HG03469 (cell line): Measurements from ENCODE around the gene TCIRG1.

ENCODE experiments used
- ATAC-seq: cut with Tn5 transposase; IDR thresholded peaks from one replicate; pipeline ENCODE4 v1.9.1; 2021; ENCODE audit warnings: mild to moderate bottlenecking, moderate library complexity, moderate number of reproducible peaks; ENCODE audit not compliant: unreplicated experiment

The TCIRG1 gene

GRCh38 chr11:68004551-68005335, 34.1 kb upstream of the TCIRG1 start:
- no peak for ATAC-seq

- no peak for ATAC-seq
Measured at GRCh38 chr11:68006606-68007166, 32.1 kb upstream of the TCIRG1 start.

DNA sequence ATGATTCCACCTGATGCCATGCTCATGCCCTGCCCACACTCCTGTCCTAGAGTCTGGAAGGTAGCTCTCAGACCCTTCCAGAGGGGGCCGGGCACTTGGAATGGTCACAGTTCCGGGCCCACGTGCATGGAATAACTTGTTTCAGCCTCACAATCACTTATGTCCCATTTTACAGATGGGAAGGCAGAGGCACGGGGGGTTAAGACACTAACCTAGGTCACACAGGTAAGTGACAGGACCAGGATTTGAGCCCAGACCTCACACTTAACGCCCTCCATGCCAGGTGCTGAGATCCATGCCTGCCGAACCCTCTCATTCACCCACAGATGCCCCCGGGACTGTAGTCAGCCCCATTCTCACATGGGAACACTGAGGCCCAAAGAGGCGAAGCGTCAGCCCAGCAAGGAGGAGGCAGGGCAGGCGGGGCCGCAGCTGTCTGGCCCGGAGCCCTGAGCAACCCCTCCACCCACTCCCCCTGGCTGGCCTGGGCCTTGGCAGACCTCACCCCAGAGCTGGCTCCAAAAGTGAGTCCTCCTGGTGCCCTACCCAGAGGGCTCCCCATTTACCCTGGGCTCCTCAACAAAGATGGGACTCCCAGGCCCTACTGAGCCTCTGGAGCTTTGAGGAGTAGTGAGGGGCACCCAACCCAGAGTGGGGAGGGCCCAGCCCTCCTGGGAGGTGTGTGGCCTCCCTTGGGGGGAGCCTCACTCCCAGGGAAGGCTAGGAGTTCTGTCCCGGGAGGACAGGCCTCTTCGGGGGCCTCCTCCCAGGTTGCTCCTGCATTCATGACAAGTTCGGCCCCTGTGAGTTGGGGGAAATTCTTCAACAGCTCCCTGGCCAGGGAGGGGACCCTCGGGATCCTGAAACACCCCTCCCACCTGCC, 31.1 kb upstream of the TCIRG1 start:
- ATAC-seq, result no peak

DNA sequence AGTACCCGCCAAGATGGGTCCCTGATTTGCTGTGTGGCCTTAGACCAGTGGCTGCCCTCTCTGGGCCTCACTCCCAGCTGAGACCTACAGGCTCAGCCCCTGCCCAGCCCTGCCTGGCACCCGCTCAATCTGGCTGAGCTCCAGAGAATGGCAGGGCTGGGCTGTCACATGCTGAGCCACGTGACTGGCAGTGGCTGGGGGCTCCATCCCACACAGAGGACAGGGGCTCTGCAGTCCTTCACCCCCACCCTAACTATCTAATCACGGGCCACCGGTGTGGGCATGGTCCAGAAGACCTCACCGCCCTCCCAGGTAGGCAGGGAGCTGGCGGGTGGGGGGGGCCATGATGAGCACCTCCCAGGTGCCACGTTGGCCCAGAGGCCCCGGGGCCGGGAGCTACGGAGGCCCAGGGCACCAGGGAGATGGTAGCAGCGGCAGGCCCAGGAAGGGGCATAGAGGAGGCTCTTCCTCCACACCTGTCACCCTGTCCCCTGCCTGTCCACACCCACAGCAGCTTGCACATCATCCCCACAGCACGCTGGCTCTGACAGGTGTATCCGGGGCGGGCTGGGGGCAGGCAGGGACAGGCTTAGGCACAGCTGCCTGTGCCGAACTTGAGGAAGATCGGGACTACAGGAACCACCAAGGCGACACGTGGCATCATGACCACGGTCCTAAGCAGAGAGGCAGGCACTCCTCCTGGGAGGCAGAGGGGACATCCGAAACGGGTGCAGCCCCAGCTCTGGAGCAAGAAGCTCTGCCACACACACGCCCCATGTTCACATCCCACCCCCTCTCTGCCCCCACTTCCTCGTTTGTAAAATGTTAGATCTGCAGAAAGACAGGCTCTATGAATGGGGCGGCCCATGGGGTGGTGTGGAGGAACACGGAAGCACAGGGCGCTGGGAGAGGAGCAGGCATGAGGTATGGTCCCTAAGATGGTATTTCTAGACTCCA, 30.2 kb upstream of the TCIRG1 start:
- ATAC-seq, result no peak

- no peak for ATAC-seq
Measured at GRCh38 chr11:68009391-68010089, 29.3 kb upstream of the TCIRG1 start.

DNA sequence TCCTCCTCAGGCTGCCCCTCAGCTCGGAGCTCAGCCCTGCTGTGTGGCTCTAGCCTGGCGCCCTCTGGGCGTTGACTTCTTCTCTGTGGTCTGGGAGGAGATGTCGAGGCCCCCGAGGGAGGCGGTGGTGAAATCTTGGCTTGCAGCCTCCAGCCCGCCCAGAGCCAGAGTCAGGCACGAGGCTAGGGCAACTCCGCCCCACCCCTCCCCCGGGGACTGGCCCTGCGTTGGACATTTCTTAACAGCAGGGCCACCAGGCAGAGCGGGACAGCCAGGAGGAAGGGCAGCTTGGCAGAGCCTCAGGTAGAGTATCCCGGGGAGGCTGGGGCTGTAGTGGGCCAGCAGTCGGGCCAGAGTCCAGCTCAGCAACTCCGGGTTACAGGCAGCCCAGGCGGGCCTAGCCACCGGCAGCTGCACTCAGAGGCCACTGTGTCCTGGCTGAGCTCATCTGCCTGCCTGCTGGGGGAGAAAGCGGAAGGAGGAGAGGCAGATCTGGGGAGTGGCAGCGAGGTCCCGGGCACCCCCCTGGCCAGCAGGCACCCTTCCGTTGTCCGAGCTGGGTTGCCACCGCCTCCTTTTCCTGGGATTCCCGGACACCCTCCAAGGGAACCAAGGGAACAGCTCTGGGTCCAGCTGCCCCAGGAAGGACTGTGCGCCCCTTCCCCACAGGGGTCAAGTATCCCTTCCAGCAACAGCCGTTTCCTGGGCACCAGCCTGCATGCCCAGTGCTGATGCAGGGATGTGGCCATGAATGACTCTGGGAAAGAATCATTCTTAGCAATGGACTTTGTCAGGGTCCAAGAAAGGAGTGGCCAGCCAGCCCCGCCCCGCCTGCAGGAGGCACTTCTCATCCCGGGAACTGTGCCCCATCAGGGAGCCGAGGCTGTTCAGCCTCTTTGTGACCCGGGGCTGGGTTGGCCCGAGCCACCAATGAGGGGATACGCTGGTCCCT, 28.5 kb upstream of the TCIRG1 start, which contains the start of gene ALDH3B1:
Gene ALDH3B1 (plus strand): TSS at position 238 of the 952 bp plus-strand sequence. CDS start 4,971 bp downstream, outside the sequence.
- no peak for ATAC-seq

DNA sequence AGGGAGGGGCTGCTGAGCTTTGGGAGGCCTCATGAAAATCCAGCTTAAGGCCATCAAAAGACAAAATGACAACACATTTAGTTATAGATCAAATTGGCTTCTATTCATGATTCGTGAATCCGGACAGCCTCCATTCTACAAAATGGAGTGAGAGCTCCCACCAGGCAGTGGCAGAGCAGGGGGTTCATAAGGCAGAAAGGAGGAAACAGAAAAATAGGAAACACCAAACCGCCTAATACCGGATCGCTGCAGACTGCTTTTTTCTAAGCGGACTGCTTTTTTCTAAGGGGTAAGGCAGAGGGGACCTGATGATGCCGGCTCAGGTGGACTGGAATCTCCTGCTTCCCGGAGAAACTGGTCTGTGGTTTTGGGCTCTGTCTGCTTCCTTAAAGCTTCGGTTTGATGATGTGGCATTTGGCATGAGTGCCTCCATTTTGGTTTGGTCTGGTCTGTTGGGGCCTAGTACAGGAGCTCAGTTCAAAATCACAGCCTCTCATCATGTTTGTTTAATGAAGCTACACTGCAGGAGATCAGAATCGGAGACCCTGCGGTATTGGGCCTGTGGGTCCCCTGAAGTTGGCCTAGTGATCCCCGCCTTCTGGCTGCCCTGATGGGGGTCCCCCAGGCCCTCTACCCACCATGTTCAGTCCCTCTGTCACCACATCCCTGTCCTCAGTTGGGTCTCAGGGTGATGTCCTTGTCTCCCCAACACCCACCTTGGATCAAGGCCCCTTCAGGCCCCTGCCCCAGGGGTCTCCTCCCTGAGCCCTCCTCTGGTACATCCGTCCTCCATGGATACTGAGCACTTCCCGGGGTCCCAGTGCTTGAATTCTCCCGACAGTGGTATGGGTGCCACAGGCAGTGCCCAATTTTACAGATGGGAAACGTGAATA, 27.5 kb upstream of the TCIRG1 start:
- ATAC-seq, result no peak

DNA sequence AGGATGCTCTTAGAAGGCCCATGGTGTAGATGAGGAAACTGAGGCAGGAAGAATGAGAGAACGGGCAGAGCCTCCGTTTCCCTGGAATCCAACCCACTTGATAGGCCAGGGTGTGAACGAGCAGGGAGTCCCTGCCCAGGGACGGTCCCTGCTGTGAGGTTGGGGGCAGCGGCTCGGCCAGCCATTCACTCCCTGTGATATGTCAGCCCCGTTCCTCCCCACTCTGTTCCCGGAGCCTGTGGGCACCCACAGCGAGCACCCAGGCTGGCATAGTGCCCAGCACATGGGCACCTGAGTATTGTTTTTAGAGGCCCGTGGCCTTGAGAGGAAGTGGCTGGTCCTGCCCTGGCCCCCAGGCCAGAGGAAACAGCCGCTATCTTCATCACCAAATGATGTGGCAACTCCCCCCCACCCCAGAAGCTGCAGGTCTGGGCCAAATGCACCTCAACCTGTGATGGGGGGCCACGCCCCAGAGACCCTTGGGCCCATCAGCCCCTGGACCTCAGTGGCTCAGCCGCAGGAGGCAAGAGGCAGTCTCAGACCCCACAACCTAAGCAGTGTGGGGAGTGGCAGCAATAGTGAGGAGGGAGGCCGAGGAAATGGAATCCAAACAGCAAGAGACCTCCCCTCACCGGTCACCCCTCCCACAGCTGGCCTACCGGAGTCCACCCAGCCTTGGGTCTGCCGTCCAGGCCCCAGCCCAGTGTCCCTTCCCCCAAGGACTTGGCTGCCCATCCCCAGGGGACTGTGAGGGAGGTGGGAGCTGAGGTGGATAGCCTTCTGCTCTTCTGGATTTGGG, 26.6 kb upstream of the TCIRG1 start:
- ATAC-seq, result no peak

DNA sequence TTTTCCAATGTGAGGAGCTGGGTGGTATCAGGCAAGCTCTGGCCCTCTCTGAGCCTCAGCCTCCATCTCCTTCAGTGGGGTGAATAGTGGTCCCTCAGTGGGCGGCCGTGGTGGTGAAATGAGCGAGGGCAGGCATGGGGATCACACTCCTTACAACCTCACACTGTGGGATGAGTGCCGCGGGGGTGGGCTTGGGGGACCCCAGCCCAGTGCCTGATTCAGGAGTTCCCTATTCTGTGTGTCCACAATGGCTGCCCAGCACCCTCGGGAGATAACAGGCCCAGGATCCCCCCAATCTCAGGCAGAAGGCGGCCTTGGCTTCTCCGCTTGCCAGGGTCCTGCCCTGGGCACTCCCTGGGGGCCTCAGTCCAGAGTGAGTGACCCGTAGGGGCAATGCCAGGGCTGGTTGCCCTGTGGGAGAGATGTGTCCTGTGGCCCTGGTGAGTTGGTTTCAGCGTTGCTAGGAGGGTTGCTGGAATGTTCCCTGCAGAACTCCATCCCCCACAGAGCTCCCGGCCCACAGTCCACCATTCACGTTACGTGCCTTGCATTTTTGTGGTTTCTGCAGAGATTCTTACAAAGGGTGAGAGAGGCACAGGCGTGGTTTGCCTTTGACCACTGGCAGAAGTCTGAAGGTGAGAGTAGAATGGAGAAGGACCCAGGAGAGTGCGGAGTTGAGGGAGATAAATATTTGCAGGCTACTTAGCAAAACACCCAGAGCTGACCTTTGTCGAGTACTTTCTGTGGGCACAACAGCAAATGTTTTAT, 25.8 kb upstream of the TCIRG1 start:
- ATAC-seq, result no peak

DNA sequence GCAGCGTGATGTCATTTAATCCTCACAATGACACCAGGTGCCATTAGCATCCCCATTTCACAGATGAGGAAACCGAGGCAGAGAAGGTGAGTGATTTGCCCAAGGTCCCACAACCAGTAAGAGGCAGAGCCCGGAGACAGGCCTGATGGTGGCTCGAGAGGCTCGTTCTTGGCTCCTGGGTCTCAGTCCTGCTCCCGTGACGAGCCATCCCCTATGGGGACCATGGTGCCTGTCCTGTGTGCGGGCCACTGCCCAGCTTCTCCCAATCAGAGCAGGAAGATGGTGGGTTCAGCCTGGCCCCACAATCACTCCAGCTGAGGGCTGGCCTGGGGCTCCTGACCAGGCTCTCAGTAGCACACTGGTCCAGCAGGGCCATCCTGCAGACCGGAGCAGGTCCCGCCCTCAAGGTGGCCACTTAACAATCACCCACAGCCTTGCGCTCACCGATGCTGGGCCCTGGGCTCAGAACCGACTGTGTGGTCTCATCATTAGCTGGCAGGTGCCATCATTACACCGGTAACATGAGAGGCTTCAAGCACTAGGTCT, 25.1 kb upstream of the TCIRG1 start:
- ATAC-seq, result no peak

DNA sequence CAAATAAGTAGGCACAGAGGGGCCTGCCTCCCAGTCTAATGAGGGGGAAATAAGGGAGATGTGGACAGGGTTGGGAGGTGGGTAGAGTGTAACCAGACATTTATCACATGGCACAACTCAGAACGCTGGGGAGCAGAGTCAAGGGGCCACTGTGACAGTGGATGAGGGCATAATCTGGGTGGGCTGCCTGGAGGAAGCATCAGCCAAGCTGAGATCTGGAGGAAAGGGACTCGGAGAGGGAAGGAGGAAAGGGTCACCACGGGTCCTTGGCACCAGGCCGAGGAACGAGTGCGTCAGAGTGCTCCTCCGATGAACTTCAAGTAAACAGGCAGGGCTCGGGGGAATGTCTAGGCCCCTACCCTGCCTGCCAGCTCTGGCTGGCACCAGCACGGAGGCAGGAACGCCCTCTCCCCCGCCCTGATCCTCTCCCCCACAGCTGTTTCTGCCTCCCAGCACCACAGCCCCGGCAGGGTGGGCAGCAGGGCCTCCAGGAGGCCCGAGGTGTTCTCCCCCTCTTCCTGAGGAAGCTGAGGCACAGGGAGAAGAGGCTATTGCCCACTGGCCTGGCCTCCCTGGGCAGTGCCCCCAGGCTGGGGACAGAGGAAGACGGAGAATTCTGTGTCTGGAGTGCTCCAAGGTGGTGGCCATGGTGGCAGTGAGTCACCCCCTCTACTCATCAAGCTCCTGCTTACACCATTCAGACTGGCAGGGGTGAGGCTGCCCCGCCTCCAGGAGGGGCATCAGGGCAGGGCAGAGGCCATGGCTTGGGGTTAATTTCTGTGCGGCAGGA, 24.5 kb upstream of the TCIRG1 start:
- ATAC-seq, result no peak

DNA sequence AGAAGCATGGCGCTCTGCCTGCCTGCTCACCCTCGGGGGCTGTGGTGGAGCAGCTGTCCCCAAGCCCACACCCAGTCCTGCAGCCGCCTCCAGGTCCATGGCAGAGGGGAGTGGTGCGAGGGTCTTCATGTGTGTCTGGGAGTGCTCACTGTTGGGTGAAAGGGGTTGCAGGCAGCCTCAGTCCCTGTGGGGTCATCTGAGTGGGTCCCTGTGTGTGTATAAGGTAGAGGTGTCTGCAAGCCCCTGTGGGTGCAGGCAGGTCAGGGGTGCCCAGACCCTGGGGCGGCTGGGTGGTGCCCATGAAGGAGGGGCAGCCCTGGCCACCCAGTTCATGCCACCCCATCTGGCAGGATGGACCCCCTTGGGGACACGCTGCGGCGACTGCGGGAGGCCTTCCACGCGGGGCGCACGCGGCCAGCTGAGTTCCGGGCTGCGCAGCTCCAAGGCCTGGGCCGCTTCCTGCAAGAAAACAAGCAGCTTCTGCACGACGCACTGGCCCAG, 23.8 kb upstream of the TCIRG1 start:
- no peak for ATAC-seq

- no peak for ATAC-seq
Measured at GRCh38 chr11:68015467-68015866, 23.4 kb upstream of the TCIRG1 start.

- no peak for ATAC-seq
Measured at GRCh38 chr11:68016161-68016903, 22.5 kb upstream of the TCIRG1 start.
